Activated T-helper 1 cell treated with Interleukin-2 at 50 U/mL for 16 hours (primary cell): ENCODE data around the gene RAI14.
"Not testable (repeated sequence)": the region's sequence is repeated elsewhere in the genome, so short reads cannot be mapped to it uniquely, and the experiment has no call there.

Experiments used
- DNase-seq: peaks from one replicate; pipeline ENCODE4 v3.0.0-alpha.2; 2020; ENCODE audit warnings: low read depth

Gene RAI14

GRCh38 chr5:34822956-34823715, 167.0 kb downstream of the RAI14 start:
- DNase-seq: no peak

- DNase-seq: no peak
Measured at GRCh38 chr5:34826347-34826746, 170.2 kb downstream of the RAI14 start.

GRCh38 chr5:34827588-34828506, 171.7 kb downstream of the RAI14 start:
- DNase-seq: no peak

- DNase-seq: not testable (repeated sequence)
Measured at GRCh38 chr5:34830827-34831226, 174.7 kb downstream of the RAI14 start.

GRCh38 chr5:34831303-34831702, 175.2 kb downstream of the RAI14 start:
- no peak for DNase-seq

- DNase-seq: no peak
Measured at GRCh38 chr5:34832568-34832967, 176.4 kb downstream of the RAI14 start.

GRCh38 chr5:34833090-34833489, 177.0 kb downstream of the RAI14 start:
- DNase-seq: no peak

- no peak for DNase-seq
Measured at GRCh38 chr5:34833976-34834793, 178.1 kb downstream of the RAI14 start.

GRCh38 chr5:34834794-34835089, 178.6 kb downstream of the RAI14 start:
- no peak for DNase-seq

- DNase-seq: no peak
Measured at GRCh38 chr5:34835664-34836063, 179.5 kb downstream of the RAI14 start.

- DNase-seq: peak; percentile 81
Measured at GRCh38 chr5:34838785-34839714, 182.9 kb downstream of the RAI14 start, which contains the start of gene TTC23L. TSS of gene TTC23L (plus strand) at chr5:34839164. CDS start at chr5:34840672, 1,508 bp downstream.

- DNase-seq: no peak
Measured at GRCh38 chr5:34841816-34842215, 185.7 kb downstream of the RAI14 start.

- no peak for DNase-seq
Measured at GRCh38 chr5:34842554-34842953, 186.4 kb downstream of the RAI14 start.

- DNase-seq: no peak
Measured at GRCh38 chr5:34843497-34843896, 187.4 kb downstream of the RAI14 start.

GRCh38 chr5:34844106-34844505, 188.0 kb downstream of the RAI14 start:
- DNase-seq: no peak

GRCh38 chr5:34844999-34845398, 188.9 kb downstream of the RAI14 start:
- DNase-seq: no peak

- no peak for DNase-seq
Measured at GRCh38 chr5:34847056-34847455, 190.9 kb downstream of the RAI14 start.

GRCh38 chr5:34847552-34847951, 191.4 kb downstream of the RAI14 start:
- no peak for DNase-seq

- no peak for DNase-seq
Measured at GRCh38 chr5:34848230-34848629, 192.1 kb downstream of the RAI14 start.

- no peak for DNase-seq
Measured at GRCh38 chr5:34849253-34849652, 193.1 kb downstream of the RAI14 start.

- DNase-seq: no peak
Measured at GRCh38 chr5:34854459-34855174, 198.5 kb downstream of the RAI14 start.
